ENCODE measurements around the gene TMEM191B.
"Not testable (repeated sequence)": the region's sequence is repeated elsewhere in the genome, so short reads cannot be mapped to it uniquely, and the experiment has no call there.

- TF ChIP-seq CTCF (IDR thresholded peaks at IDR 0.05 in 8 of 11, conservative IDR thresholded peaks at IDR 0.05 in 3 of 11); POLR2AphosphoS5 (IDR thresholded peaks at IDR 0.05); POLR2A (IDR thresholded peaks at IDR 0.05): not testable (repeated sequence)
These were observed 48.1 kb downstream of the TMEM191B start for GRCh38 chr22:18575686-18576085.
